ENCODE measurements around the gene LPIN2.

- TF ChIP-seq CTCF (IDR thresholded peaks at IDR 0.05; ENCODE audit: insufficient read depth, low read length, poor library complexity, severe bottlenecking), result no peak
- no peak for TF ChIP-seq EZH2phosphoT487 (conservative IDR thresholded peaks at IDR 0.05; ENCODE audit: low read length)
Observed at GRCh38 chr18:2994603-2995432, 18.1 kb downstream of the LPIN2 start.

Data from SU-DHL-6 (cell line).